ENCODE data around the gene MYL3.
"Not testable (repeated sequence)": the region's sequence is repeated elsewhere in the genome, so short reads cannot be mapped to it uniquely, and the experiment has no call there.

Gene MYL3

DNA sequence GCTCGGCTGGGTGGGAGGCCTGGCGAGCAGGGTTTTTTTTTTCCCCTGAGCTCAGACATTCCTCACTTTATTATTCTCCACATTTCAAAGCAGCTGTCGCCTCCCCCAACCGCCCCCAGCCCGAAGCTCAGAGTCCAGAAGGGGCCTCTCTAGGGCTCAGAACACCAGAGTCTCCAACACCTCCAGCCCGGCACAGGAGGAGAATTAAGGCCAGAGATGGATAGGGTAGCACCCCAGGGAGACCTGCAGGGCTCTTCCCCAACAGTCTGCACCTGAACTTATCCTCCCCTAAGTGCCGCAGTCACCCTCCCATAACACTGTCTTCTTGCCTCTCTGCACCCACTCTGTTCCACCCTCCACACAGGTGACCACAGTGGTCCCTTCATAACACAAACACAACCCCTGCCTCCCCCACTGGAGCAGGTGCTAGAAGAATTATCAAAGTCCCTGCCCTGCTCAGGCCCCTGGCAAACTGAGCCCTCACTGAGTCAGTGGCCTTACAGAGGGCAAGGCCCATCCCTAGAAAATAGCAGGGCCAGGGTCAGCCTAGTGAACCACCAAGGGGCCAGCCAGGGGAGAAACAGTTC is 14.1 kb downstream of the MYL3 start:
- DNase-seq = no peak

GRCh38 chr3:46848271-46849044 is 14.8 kb downstream of the MYL3 start:
- DNase-seq = no peak

GRCh38 chr3:46847744-46848143 is 15.5 kb downstream of the MYL3 start:
- no peak for DNase-seq

DNA sequence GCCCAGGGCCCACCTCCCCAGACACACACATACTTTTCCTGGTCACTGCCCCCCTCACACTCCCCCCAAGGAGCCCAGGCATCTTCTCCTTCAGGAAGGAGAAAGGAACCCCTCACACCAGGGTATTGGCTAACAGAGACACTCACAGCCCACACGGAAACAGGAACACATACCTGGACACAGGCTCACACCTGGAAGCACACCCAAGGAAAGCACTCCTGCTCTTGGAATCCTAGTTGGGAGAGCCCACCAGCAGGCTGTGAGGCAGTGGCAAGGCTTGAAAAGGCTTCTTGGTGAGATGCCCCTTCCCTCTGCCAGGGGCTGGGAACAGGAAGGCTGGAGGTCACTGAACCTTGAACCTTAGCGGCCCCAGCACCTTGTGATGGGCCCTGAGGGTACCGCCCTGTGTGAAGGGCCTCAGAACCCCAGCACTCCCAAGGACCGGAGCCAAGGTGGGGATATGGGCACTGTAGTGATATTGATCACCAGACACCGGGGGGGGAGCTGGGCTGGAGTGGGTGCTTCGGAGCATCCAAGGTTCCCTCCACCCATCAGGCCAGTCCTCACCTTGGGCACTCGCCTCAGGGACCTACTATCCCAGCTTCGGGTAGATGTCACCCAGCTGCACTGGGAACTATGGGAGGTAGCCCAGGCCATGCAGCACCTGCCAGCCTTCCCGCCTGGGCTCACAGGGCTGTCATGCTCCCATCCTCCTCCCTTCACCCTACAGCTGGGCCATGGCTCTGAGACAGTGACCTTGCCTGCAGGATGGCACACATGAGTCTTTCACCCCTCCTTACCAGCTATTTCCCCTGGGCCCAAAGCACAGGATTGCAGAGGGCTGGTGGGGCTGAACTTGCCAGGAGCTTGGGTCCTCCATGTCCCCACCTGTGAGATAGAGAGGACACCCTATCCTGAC is 16.4 kb downstream of the MYL3 start:
- no peak for DNase-seq

DNA sequence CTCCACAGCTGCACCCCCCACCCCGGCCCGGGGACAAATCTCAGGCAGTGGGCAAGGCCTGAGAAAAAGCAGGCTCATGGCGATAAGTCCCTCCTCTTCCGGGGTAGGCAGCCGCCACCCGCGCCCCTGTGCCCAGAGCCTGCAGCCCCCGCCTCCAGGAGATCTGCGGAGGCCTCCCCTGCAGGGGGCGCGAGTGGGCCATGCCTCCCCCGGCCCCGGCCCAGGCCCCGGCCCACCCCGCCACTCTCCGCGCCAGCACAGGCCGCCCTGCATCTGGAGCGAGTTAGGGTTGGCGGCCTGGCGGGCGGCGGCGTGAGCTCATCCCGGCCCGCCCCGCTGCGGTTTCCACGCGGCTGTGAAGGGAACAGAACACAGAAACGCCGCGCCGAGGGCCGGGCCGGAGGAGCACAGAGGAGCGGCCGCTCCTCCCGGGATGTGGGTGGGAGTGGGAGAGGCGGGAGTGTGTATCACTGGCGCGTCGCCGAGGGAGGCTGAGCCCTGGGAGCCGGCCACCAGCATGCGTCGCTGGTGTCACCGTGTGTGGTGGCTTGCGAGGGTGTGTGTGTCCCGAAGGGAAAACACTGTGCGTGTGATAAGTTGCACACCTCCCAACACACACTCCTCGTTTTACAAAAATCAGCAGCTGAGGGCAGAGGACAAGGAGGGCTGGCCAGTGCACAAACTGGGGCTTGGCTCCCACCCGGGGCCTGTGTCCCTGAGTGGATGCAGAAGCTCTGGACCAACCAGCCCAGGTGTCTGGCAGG is 17.2 kb downstream of the MYL3 start:
- peak; percentile 80 for DNase-seq

DNA sequence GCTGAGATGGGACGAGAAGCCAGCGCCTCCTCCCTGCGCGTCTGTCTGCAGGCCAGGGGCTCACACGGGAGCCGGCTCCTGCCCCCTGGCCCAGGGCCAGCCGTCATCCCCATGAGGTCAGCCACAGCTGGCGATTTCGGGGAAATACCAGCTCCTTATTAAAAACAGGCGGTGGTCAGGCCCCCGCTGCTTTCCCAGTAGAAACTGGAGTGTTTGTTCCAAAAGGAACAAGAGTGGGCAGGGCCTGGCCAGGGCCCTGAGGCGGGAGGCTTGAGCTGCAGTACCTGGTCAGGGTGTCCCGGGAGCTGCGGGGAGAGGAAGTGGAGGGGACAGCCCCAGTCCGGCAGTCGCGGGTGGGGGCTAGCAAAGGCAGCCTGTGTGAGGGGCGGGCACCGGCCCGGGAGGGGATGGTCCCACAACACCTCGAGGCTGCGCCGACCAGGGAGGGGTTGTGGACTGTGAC is 17.8 kb downstream of the MYL3 start:
- DNase-seq = no peak

GRCh38 chr3:46844881-46845312 is 18.3 kb downstream of the MYL3 start:
- no peak for DNase-seq

DNA sequence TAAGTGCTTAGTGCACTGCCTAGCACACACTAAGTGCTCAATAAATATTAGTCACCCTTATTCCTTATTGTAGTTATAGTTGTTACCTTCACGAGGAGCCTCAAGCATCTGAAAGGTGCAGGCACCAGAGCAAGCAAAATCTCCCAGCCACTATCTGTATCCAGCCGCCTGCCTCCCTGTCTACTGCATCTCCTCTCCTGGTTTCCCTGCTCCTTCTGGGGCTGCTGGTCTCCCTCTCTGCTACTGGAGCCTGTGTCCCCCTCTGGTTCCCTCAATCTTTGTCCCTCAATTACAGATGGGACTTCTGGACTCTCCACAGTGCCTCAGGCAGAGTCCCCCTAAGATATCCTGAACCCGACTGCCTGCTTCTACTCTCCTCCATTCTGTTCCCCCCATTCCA is 18.8 kb downstream of the MYL3 start:
- no peak for DNase-seq

DNA sequence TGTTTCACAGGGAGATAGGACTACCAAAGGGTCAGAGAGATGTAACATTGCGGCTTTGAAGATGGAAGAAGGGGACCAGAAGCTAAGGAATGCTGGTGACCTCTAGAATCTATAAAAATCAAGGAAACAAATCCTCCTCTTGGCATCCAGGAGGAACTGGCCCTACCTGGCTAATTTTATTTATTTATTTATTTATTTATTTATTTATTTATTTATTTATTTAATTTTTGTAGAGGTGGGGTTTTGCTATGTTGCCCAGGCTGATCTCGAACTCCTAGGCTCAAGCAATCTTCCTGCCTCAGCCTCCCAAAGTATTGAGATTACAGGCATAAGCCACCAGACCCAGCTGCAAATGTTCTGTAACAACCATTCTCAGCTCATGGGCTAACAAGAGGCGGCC is 19.7 kb downstream of the MYL3 start:
- no peak for DNase-seq

DNA sequence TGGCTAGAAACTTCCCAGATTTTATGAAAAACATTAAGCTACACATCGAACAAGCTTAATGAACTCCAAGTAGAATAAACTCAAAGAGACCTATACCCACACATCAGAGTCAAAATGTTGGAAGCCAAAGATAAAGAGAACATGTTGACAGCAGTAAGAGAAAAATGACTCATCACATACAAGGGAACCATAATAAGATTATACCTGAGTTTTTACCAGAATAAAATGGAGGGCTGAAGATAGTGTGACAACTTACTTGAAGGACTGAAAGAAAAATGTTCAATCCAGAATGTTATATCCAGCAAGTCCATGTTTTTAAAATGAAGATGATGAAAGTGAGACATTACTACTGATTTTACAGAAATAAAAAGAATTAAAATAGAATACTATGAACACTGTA is 22.8 kb downstream of the MYL3 start:
- DNase-seq = no peak

DNA sequence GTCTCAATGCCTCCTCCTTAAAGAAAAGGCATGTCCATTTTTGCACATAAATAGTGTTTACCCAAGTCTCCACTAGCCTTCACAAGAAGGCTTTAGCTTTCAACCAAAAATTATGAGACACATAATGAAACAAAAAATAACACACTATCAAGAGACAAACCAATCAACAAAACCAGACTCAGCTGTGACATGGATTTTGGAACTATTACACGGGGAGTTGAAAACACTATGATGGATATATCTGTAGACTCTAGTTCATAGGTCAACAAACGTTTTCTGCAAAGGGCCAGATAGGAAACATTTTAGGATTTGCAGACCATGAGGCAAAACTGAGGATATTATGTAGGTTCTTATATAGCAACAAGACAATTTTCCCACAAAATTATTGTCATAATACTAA is 24.9 kb downstream of the MYL3 start:
- no peak for DNase-seq

DNA sequence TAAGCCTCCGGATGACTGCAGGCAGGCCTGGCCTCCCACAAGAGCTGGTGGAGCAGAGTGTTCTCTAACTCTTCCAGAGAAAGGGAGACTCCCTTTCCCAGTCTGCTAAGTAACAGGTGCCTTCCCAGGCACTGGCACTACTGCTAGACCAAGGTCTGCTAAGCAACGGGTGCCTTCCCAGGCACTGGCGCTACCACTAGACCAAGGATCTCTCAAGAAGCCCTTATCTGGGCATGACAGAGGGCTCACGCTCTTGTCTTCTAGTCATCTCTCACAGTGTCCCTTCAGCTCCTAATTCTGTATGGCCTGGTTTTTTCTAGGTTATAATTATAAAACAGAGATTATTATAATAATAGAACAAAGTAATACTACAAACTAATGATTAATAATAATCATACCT is 27.8 kb downstream of the MYL3 start:
- DNase-seq = no peak

DNA sequence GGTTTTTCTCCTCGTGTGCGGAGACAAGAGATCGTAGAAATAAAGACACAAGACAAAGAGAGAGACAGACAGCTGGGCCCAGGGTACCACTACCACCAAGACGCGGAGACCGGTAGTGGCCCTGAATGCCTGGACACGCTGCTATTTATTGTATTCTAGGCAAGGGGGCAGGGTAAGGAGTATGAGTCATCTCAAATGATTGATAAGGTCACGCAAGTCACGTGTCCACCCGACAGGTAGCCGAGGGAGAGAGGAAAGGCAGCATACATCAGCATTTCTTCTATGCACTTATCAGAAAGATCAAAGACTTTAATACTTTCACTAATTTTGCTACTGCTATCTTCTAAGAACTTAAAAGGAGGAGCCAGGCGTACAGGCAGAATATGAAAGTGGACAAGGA is 28.2 kb downstream of the MYL3 start:
- DNase-seq = no peak

- DNase-seq = no peak
Measured at GRCh38 chr3:46833346-46834300, 29.6 kb downstream of the MYL3 start.

- no peak for DNase-seq
Measured at GRCh38 chr3:46831841-46832240, 31.4 kb downstream of the MYL3 start.

DNA sequence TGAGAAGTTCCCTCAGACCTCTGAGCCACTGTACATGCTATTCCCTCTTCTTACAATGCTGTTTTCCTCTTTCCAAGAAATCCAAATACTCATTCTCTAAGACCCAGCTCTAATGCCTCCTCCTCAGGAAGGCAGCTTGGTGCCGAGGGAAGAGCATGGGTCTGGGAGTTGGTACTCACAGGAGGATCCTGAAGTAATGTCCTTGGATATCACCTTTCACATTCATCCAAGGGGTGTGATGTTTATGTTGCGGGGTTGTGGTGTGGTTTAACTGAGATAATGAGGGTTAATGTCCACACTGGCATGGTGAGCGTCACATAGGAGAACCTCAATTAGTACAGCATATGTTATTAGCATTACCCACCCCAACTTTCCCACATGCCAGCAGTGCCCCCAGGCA is 31.9 kb downstream of the MYL3 start:
- no peak for DNase-seq

DNA sequence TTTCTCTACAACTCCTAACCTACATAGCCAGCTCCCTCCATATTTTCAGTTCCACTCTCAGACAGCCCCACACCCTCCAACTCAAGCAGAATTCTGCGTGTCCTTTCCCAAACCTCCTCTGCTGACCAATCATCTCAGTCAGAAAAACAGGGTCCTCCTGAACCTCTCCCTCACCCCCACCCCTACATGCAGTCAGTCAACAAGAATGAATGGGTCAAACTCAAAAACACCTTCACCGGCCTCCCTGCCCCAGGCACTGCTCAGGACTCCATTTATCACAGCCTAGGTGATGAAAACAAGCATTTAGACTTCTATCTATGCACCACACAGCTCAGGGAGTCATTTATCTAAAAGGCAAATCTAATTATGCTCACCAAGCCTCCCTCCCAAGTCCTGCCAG is 32.4 kb downstream of the MYL3 start:
- DNase-seq = no peak

DNA sequence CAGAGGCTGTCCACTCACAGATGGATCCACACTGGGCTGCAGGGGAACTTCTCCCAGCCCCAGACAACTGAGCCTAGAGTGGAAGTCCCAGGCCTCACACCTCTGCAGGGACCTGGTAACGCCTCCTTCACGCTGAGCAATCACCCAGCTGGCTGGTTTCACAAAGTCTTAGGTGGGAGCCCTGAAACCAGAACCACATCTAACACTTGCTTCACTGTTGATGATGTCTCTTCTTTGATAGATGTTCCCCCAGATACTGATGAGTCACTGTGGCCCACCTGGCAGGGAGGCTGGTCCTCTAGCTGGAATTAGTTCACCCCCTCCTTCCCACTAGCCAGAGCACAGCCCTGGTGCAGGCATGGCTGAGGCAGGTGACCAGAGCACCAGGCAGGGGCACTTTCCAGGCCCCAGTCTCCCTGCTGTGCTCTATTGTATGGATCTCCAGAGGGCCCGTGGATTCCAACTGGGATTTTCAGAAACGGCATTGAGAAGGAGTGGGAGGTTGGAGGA is 33.5 kb downstream of the MYL3 start:
- DNase-seq = no peak

- DNase-seq = no peak
Measured at GRCh38 chr3:46825450-46825849, 37.8 kb downstream of the MYL3 start.

- no peak for DNase-seq
Measured at GRCh38 chr3:46824211-46824970, 38.9 kb downstream of the MYL3 start.

DNA sequence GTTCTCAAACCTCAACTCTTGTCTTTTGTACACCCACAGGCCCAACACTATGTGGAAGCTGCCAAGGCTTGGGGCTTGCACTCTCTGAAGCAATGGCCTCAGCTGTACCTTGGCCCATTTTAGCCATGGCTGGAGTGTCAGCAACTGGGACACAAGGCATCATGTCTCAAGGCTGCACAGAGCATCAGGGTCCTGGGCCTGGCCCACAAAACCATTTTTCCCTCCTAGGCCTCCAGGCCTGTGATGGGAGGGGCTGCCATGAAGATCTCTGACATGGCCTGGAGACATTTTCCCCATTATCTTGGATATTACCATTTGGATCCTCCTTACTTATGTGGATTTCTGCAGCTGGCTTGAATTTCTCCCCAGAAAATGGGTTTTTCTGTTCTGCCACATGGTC is 39.9 kb downstream of the MYL3 start:
- not testable (repeated sequence) for DNase-seq
